HUES64 (cell line): ENCODE data around the gene TM7SF3. TPM values are rescaled to one million over a fixed set of nuclear protein-coding genes. Genes with fewer than 3 reads are reported as not detected.
"Not testable (repeated sequence)": the region's sequence is repeated elsewhere in the genome, so short reads cannot be mapped to it uniquely, and the experiment has no call there.

ENCODE experiments used
- H3K27ac ChIP-seq: 2 replicates; pipeline ENCODE4 v1.7.0; 2013; ENCODE audit warnings: low read depth, low read length, inconsistent platforms
- H3K27me3 ChIP-seq: 2 replicates; pipeline ENCODE4 v1.6.1; 2013; ENCODE audit warnings: mild to moderate bottlenecking, low read length; ENCODE audit not compliant: insufficient read depth
- H3K36me3 ChIP-seq: 2 replicates; pipeline ENCODE4 v1.6.1; 2013; ENCODE audit warnings: mild to moderate bottlenecking, low read length; ENCODE audit not compliant: insufficient read depth
- H3K4me1 ChIP-seq: 2 replicates; pipeline ENCODE4 v1.6.1; 2013; ENCODE audit warnings: mild to moderate bottlenecking, low read length, moderate library complexity; ENCODE audit not compliant: insufficient read depth
- H3K4me3 ChIP-seq: 2 replicates; pipeline ENCODE4 v1.5.1; 2013; ENCODE audit warnings: mild to moderate bottlenecking, low read length, moderate library complexity
- H3K9ac ChIP-seq: 2 replicates; pipeline ENCODE4 v1.6.1; 2013; ENCODE audit warnings: mild to moderate bottlenecking, low read depth, low read length
- H3K9me3 ChIP-seq: 2 replicates; pipeline ENCODE4 v1.6.1; 2013; ENCODE audit warnings: low read depth, low read length; ENCODE audit not compliant: insufficient read depth
- WGBS: fragments of 150-250, 120-280 bp; methylation state at CpG from one replicate; pipeline ENCODE4 v1.1.7; 2013; ENCODE audit warnings: missing lambda C conversion rate; 5-methylcytosine and 5-hydroxymethylcytosine counted together
- polyA plus RNA-seq, 2 experiments: library from polyadenylated mRNA; stranded (reverse); fragments of 50-300 nt; gene quantifications; one replicate each; pipeline ENCODE4 v1.2.3, GENCODE V29; 2013

The TM7SF3 gene
- polyA plus RNA-seq (2013, experiment 1 of 2) = 52.6 TPM
- 60.5 TPM for polyA plus RNA-seq (2013, experiment 2 of 2)

GRCh38 chr12:27014085-27014858 is at the start of gene TM7SF3:
Gene TM7SF3, minus strand, starts transcription at chr12:27014384. Its CDS starts 216 bp downstream, at chr12:27014168.
- under 1% methylated on average over 71 of the region's 71 CpGs for WGBS
- H3K4me1 ChIP-seq = peaks cover 13% of the 10 kb centered on the region

GRCh38 chr12:27063250-27063851 is 49.2 kb upstream of the TM7SF3 start:
- H3K27ac ChIP-seq = no peak overlapping the region
- H3K9ac ChIP-seq = no peak overlapping the region
- no peaks in the 10 kb centered on the region for H3K27me3 ChIP-seq
- no peak overlapping the region for H3K4me3 ChIP-seq
- H3K36me3 ChIP-seq = no peaks in the 10 kb centered on the region
- H3K9me3 ChIP-seq = no peaks in the 10 kb centered on the region
- H3K4me1 ChIP-seq = no peaks in the 10 kb centered on the region

More at GRCh38 chr12:27014085-27014858, at the start of gene TM7SF3:
- H3K9me3 ChIP-seq = no peaks in the 10 kb centered on the region
- peak within 1 kb of the TSS; percentile 86 for H3K9ac ChIP-seq
- H3K27me3 ChIP-seq = no peaks in the 10 kb centered on the region
- peak within 1 kb of the TSS; percentile 96 for H3K4me3 ChIP-seq
- no peaks in the 10 kb centered on the region; the same call in 1 of the 2 replicates for H3K36me3 ChIP-seq
- H3K27ac ChIP-seq = peak within 1 kb of the TSS; percentile 91

GRCh38 chr12:27061317-27061716 is 47.1 kb upstream of the TM7SF3 start:
- no peaks in the 10 kb centered on the region for H3K4me1 ChIP-seq
- no peaks in the 10 kb centered on the region for H3K9me3 ChIP-seq
- no peak overlapping the region for H3K4me3 ChIP-seq
- H3K36me3 ChIP-seq = no peaks in the 10 kb centered on the region
- H3K27ac ChIP-seq = no peak overlapping the region
- 94% methylated on average over 3 of the region's 3 CpGs for WGBS
- H3K9ac ChIP-seq = no peak overlapping the region
- H3K27me3 ChIP-seq = no peaks in the 10 kb centered on the region

- no peaks in the 10 kb centered on the region for H3K27me3 ChIP-seq
- H3K36me3 ChIP-seq = no peaks in the 10 kb centered on the region
- H3K4me3 ChIP-seq = no peak overlapping the region
- H3K27ac ChIP-seq = no peak overlapping the region
- 94% methylated on average over 2 of the region's 2 CpGs for WGBS
- no peaks in the 10 kb centered on the region for H3K4me1 ChIP-seq
- no peak overlapping the region for H3K9ac ChIP-seq
- H3K9me3 ChIP-seq = no peaks in the 10 kb centered on the region
Measured at GRCh38 chr12:27060740-27061139, 46.6 kb upstream of the TM7SF3 start.

GRCh38 chr12:27057543-27057942 is 43.4 kb upstream of the TM7SF3 start:
- no peak overlapping the region for H3K27ac ChIP-seq
- WGBS = 67% methylated on average over 2 of the region's 3 CpGs

GRCh38 chr12:27055966-27056365 is 41.8 kb upstream of the TM7SF3 start:
- Histone ChIP-seq H3K27me3 (no peaks in the 10 kb centered on the region), H3K4me1 (no peaks in the 10 kb centered on the region), H3K27ac (no peak overlapping the region), H3K9me3 (no peaks in the 10 kb centered on the region), H3K36me3 (no peaks in the 10 kb centered on the region), H3K9ac (no peak overlapping the region), H3K4me3 (no peak overlapping the region)
- 92% methylated on average over 7 of the region's 7 CpGs for WGBS

More at GRCh38 chr12:27057543-27057942, 43.4 kb upstream of the TM7SF3 start:
- H3K9ac ChIP-seq = no peak overlapping the region
- no peak overlapping the region for H3K4me3 ChIP-seq
- H3K27me3 ChIP-seq = no peaks in the 10 kb centered on the region
- H3K9me3 ChIP-seq = no peaks in the 10 kb centered on the region
- H3K36me3 ChIP-seq = no peaks in the 10 kb centered on the region
- H3K4me1 ChIP-seq = no peaks in the 10 kb centered on the region

GRCh38 chr12:27052742-27053141 is 38.6 kb upstream of the TM7SF3 start:
- Histone ChIP-seq H3K27me3 (no peaks in the 10 kb centered on the region), H3K9me3 (no peaks in the 10 kb centered on the region), H3K9ac (no peak overlapping the region), H3K4me3 (no peak overlapping the region), H3K36me3 (no peaks in the 10 kb centered on the region), H3K4me1 (no peaks in the 10 kb centered on the region), H3K27ac (no peak overlapping the region)
- 91% methylated on average over 2 of the region's 3 CpGs for WGBS

- Histone ChIP-seq H3K27me3 (no peaks in the 10 kb centered on the region), H3K4me3 (no peak overlapping the region), H3K9ac (no peak overlapping the region), H3K9me3 (no peaks in the 10 kb centered on the region), H3K27ac (no peak overlapping the region), H3K4me1 (no peaks in the 10 kb centered on the region), H3K36me3 (no peaks in the 10 kb centered on the region)
- 90% methylated on average over 1 of the region's 1 CpG for WGBS
Measured at GRCh38 chr12:27052176-27052575, 38.0 kb upstream of the TM7SF3 start.

GRCh38 chr12:27048822-27049752 is 34.9 kb upstream of the TM7SF3 start:
- no peaks in the 10 kb centered on the region for H3K36me3 ChIP-seq
- no peak overlapping the region for H3K27ac ChIP-seq
- H3K9ac ChIP-seq = no peak overlapping the region
- H3K4me3 ChIP-seq = no peak overlapping the region
- no peaks in the 10 kb centered on the region for H3K27me3 ChIP-seq
- no peaks in the 10 kb centered on the region for H3K4me1 ChIP-seq
- WGBS = 94% methylated on average over 4 of the region's 4 CpGs
- no peaks in the 10 kb centered on the region for H3K9me3 ChIP-seq

GRCh38 chr12:27042018-27042417 is 27.8 kb upstream of the TM7SF3 start:
- H3K9ac ChIP-seq = not testable (repeated sequence)

GRCh38 chr12:27040637-27041036 is 26.5 kb upstream of the TM7SF3 start:
- WGBS = 87% methylated on average over 2 of the region's 4 CpGs
- H3K9ac ChIP-seq, H3K27ac ChIP-seq, H3K27me3 ChIP-seq, H3K4me3 ChIP-seq, H3K9me3 ChIP-seq, H3K4me1 ChIP-seq: not testable (repeated sequence)
- peaks cover 20% of the 10 kb centered on the region for H3K36me3 ChIP-seq

More at GRCh38 chr12:27042018-27042417, 27.8 kb upstream of the TM7SF3 start:
- 90% methylated on average over 1 of the region's 1 CpG for WGBS
- peaks cover 20% of the 10 kb centered on the region for H3K36me3 ChIP-seq
- H3K27me3 ChIP-seq, H3K9me3 ChIP-seq, H3K4me1 ChIP-seq, H3K27ac ChIP-seq, H3K4me3 ChIP-seq: not testable (repeated sequence)
